Left forelimb (tissue), 1 donor: ENCODE results near the gene HEXIM1.

Source experiments
- DNase-seq: peaks from one replicate; pipeline ENCODE4 v3.0.0-alpha.2; 2018; ENCODE audit warnings: low spot score

Gene HEXIM1

DNA sequence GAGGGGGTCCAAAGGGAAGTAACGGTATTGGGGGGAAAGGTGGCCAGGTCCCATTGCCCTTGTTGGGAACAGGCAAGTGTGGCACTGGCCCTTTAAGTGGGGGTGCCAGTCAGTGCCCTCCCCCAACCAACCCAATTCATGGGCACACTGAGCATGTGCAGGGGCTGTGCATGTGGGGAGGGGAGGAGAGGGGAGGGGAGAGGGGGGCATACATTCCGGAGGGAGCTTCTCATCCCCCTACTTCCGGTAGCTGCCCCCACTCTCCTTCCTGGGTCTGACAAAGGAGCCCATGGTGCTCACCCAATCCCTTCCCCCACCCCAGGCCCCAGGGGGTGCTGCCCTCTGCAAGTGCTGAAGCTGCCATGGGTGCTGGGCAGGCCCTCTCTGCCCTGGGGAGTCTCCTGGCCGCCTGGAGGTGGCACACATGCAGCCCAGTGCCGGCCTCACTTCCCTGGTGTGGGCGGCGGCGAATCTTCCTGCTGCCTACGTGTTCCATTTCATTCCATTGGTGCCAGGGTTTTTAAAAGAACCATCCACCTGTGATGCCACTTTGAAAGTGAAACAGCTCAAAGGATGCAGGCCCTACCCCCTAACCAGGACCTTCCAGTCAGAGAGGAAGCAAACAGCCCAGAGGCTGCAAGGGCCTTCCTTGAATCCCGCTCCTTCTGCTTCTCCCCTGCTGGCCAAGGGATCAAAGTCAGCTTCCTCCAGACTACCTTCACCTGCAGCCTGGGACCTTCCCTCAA is 24.4 kb downstream of the HEXIM1 start:
- DNase-seq, result peak; percentile 82

DNA sequence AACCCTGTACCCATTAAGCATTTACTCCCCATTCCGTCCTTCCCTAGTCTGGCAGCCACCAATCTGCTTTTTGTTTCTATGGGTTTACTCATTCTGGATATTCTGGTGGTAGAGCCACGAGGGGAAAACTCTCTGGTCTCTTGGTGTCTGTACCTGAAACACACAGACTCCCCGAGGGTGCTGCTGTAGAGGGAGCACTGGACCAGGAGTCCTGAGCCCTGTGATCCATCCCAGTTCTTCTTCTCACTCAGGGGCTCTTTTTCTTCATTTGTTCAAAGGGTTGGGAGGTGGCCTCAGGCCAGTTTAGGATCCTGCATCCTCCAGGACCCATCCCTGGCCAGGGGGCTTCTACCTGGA is 27.5 kb downstream of the HEXIM1 start:
- DNase-seq, result no peak

DNA sequence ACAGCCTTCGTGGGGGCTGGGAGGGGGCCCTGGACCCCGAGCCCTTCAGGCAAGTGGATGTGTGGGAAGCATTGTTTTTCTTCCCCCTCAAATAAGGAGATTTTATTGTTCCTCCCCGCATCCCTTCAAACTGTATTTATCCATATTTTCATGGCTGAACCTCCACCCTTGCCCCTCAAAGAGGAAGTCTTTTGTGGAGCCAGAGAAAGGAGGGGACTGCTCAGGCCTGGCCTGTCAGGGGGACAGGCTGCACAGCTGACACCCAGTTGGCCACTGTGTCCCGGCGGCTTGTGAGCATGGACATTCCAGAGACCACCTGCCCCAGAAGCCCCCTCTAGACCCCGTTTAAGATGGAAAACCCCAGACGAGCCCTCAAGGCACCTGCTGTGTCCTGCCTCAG is 29.3 kb downstream of the HEXIM1 start:
- no peak for DNase-seq

DNA sequence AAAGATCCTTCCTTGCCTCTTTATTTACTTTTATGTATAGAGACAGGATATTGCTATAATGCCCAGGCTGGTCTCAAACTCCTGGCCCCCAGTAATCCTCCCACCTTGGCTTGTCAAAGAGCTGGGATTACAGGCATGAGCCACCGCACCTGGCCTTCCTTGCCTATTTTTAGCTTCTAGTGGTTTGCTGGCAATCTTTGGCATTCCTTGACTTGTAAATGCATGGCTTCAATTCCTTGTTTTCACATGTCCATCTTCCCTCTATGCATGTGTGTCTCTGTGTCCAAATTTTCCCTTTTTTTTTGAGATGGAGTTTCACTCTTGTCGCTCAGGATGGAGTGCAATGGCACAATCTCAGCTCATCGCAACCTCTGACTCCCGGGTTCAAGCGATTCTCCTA is 35.9 kb downstream of the HEXIM1 start:
- no peak for DNase-seq

DNA sequence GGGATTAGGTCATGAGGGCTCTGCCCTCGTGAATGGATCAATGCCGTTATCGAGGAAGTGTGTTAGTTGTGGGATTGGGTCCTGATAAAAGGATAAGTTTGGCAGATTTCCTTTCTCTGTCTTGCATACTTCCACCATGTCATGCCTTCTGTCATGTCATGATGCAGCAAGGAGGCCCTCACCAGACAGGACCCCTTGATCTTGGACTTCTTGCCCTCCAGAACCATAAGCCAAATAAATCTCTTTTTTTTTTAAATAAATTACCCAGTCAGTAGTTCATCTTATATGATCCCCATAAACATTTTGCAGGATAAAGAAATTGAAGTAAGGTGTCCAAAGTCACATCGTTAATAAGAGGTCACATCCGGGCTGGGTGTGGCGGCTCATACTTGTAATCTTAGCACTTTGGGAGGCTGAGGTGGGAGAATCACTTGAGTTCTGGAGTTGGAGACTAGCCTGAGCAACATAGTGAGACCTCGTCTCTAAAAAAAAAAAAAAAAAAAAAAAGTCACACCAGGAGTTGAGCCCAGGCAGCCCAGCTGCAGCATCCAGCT is 38.6 kb downstream of the HEXIM1 start:
- no peak for DNase-seq

DNA sequence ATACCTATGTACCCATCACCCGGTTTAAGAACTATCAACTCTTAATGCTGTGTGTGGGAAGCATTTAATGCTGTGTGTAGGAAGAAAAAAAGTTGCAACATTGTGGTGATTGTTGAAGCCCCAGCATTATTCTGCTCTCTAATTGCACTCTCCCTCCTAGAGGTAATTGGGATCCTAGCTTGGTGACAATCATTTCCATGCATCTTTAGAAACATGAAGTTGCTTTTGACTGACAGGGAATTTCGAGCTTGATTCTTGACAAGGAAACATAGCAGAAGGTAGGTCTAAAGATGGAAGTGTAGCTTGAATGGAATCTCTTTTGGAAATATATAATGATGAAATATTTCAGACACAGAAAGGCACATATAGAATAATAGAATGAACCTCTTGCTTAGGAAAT is 40.7 kb downstream of the HEXIM1 start:
- no peak for DNase-seq

DNA sequence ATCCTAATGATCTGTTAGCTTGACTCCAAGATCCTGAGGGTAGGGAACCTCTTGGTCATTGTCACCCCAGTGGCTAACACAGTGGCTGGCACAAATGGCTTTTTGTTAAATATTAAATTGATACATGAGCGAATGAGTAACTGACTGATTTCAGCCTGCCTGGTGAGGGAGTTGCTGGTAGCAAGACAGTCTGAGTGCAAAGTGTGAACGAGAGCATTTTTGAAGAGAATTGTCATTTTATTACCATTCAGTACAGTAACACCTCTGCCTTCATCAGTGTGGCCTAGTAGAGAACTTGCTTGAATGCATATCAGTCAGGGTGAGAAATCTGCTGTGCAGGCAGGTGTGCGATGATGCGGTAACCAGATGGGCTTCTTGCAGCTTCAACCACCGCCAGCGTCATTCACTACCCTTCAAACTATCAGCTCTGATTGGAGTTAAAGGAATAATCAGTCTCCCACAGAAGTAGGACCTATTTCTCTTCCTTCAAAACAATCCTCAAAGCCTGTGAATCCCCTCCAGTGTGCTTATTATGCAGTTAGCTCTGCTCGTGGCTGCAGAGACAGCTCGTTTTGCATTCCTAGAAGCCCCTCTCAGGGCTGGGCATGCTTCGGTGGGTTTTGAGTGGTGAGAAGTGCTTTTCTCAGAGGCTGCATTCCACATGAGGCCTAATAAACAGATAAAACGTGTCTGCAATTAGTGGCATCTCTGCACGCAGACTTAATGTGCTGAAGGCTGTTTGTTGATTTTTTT is 42.4 kb downstream of the HEXIM1 start:
- no peak for DNase-seq

DNA sequence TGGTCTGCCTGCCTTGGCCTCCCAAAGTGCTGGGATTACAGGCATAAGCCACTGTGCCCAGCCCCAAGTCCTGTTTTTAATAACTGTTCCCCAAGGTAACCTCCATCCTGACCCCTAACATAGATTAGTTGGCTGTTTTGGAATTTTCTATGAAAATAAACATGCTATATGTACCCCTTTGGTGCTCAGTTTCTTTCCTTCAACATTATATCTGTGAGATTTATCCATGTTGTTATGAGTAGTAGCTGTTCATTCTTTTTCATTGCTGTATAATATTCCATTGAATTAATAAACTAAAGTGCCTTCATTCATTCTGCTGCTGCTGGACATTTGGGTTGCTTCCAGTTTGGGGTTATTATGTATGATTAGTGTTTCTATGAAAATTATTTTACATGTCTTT is 47.1 kb downstream of the HEXIM1 start:
- no peak for DNase-seq

DNA sequence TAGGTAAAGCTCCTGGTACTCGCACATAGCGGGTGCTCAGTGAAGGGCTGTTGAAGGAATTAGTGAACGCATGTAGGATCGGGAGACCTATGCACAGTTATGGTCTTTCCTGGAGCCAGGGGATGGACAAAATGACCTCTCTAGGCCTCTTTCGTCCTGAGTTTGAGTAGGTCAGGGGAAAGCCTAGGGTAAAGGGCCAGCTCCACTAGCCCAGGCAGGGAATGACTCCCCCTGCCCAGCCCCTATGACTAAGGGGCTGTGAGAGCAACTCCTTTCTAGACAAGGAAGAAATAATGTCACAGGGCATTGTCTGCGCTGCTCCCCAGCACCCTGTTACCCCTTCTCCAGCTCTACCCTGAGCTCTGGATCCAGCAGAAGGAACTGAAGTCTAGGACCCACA is 48.8 kb downstream of the HEXIM1 start:
- DNase-seq, result no peak

DNA sequence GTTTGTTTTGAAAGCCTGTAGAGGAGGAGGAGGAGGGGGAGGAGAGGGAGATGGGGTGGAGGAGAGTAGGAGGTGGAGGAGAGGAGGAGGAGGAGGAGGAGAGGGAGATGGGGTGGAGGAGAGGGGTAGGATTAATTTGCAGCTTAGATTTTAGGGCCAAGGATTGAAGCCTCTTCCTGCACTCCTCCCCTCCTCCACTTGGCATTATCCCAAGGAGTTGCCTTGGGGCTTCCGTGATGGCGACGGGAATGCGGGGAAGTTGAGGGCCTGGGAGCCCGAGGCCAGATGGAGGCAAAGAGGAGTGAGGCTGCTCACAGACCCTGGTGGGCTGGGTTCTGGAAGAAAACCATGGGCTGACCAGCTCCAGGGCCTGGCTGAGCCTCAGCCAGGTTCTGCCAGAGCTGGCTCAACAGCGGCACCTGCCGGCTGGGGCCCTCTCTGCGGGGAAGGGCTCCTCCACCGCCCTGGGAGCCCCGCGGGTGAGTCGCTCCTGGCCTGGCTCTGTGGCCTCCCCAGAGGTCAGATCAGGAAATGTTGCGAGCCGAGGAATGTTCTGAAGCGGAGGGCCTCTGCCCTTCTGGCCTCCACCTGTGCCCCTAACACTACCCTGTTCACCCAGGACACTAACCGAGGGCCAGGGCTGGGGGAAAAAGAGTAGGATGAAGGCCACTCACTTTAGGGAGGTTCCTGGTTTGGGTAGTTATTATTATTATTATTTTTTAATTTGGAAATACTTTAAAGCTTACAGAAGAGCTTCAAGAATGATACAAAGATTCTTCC is 49.5 kb downstream of the HEXIM1 start:
- DNase-seq, result peak; percentile 94

DNA sequence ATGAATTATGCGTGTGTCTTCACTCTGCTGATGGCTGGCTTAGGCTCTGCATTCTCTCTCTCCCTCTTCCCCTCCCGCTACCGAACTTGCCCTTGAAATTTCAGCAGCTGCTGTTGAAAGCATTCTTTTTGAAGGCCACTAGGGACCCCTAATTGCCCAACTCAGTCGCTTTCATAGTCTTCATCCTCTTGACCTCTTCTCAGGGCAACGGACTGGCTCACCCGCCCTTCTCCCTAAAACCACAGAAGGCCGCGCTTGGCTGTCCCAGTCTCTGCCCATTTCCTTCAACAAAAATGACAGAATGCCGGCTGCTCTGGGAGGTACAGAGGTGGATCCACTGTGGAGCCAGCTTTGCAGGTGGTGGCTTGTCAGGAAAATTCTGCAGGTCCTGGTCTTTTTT is 52.4 kb downstream of the HEXIM1 start:
- DNase-seq, result no peak

DNA sequence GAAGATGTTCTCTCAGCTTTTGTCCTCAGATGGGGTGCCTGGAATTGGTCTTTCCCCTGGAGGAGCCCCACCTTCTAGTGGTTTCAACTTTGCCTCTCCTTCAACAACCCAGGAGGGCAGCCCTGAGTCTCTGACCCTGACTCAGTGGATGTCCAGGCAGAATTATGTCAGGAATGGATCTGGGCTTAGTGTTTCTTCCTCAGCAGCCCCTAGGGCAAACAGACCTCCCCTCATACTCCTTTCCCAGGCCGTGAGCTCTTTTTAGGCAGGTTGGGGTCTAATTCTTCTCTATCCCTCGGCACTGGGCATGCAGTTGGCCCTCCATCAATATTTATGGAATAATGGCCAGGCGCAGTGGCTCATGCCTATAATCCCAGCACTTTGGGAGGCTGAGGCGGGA is 53.2 kb downstream of the HEXIM1 start:
- DNase-seq, result no peak
